ENCODE data around the gene ZNF789. TPM values are rescaled to one million over a fixed set of nuclear protein-coding genes. Genes with fewer than 3 reads are reported as not detected.

ZNF789 gene
- total and polyA plus RNA-seq, 2 of the 4 experiments (the other 2 are of a cell fraction), result 4.8 to 8.9 TPM

GRCh38 chr7:99457050-99457649 lies 15.5 kb upstream of the ZNF789 start:
- Histone ChIP-seq H3K27ac (ENCODE audit: insufficient read depth, low read length) (no peak overlapping the region), H4K8ac (ENCODE audit: low read depth in 2 of 2, low read length in 2 of 2) (no peak overlapping the region), H4K91ac (ENCODE audit: insufficient read depth, low read depth, low read length) (no peak overlapping the region), H2BK120ac (ENCODE audit: low read depth, low read length) (no peak overlapping the region), H2BK15ac (ENCODE audit: low read depth, low read length) (no peak overlapping the region), H4K20me1 (ENCODE audit: insufficient read depth, low read length) (peaks cover 66% of the 10 kb centered on the region), H3K36me3 (ENCODE audit: control insufficient read depth, insufficient read depth, low read length) (peaks cover 75% of the 10 kb centered on the region), H2BK20ac (ENCODE audit: low read depth, low read length) (no peak overlapping the region), H3K14ac (replicated peaks; ENCODE audit: low read depth, low read length) (no peak overlapping the region), H3K9me3 (ENCODE audit: control insufficient read depth, insufficient read depth, low read length) (no peaks in the 10 kb centered on the region), H3K4ac (ENCODE audit: low read depth, low read length) (no peak overlapping the region), H3K23ac (ENCODE audit: low read depth, low read length) (no peak overlapping the region), H4K5ac (ENCODE audit: low read depth, low read length) (no peak overlapping the region), H3K9me1 (ENCODE audit: insufficient read depth, low read length) (peaks cover 3% of the 10 kb centered on the region; the same call in 1 of the 2 replicates), H2AK9ac (replicated peaks; ENCODE audit: low read depth, low read length, poor library complexity) (no peak overlapping the region), H3K18ac (ENCODE audit: low read depth, low read length) (no peak overlapping the region), H2AFZ (replicated peaks; ENCODE audit: low read length, poor library complexity) (no peak overlapping the region), H3K9ac (ENCODE audit: low read depth, low read length) (no peak overlapping the region), H3K4me1 (ENCODE audit: control insufficient read depth, insufficient read depth, low read length) (no peaks in the 10 kb centered on the region), H3K56ac (ENCODE audit: extremely low read depth, insufficient read depth, low read length) (no peak overlapping the region), H3K27me3 (ENCODE audit: control insufficient read depth, insufficient read depth, low read length) (no peaks in the 10 kb centered on the region), H3K79me1 (ENCODE audit: low read depth in 1 of 2, low read length in 2 of 2) (peaks cover 19 to 78% of the 10 kb centered on the region in 2 experiments), H3K4me3 (ENCODE audit: insufficient read depth, low read depth, low read length) (no peak overlapping the region), H2AK5ac (ENCODE audit: low read depth, low read length) (no peak overlapping the region), H3K4me2 (ENCODE audit: low read depth, low read length) (no peak overlapping the region), H2BK5ac (ENCODE audit: low read depth, low read length, poor library complexity, severe bottlenecking) (no peak overlapping the region)
- intact Hi-C loops (cut with micrococcal nuclease), result no loop called here
- BruUV-seq (replicated peaks), result no TSS peak
- DNase-seq, result no peak
- WGBS, 2 experiments (ENCODE audit: extremely low coverage in 2 of 2, insufficient read length in 1 of 2), result 60% methylated on average over 2 of the region's 6 CpGs; no CpG with 5 or more reads in 1 of the 2 experiments
- dilution Hi-C loops (cut with HindIII; ENCODE audit: low sequenced_read_pairs, unreplicated experiment), result no loop called here
- POLR2A ChIA-PET (ENCODE audit: unreplicated experiment), result no interaction called here
- ATAC-seq (ENCODE audit: low read depth), result no peak
- CTCF ChIA-PET, result interaction anchor here (0.5 kb wide), 1 partner anchor 88 kb away, joined by 6 read pairs; no protein-coding TSS in a partner anchor
- TF ChIP-seq MAFK (IDR thresholded peaks at IDR 0.05; ENCODE audit: low read depth, low read length) (no peak), NFE2L2 (IDR thresholded peaks at IDR 0.05; ENCODE audit: low read depth, low read length) (no peak), FOS (IDR thresholded peaks at IDR 0.05; ENCODE audit: low read depth, low read length) (no peak), ELK1 (IDR thresholded peaks at IDR 0.05; ENCODE audit: borderline replicate concordance, low read depth, low read length) (no peak), CEBPB (IDR thresholded peaks at IDR 0.05; ENCODE audit: low read depth, low read length) (no peak), POLR2A (IDR thresholded peaks at IDR 0.05; ENCODE audit: low read depth, low read length) (no peak), MAZ (IDR thresholded peaks at IDR 0.05; ENCODE audit: borderline replicate concordance, low read depth, low read length) (no peak), RCOR1 (IDR thresholded peaks at IDR 0.05; ENCODE audit: insufficient replicate concordance, low read length) (no peak), RFX5 (IDR thresholded peaks at IDR 0.05; ENCODE audit: low read depth, low read length) (no peak), RAD21 (IDR thresholded peaks at IDR 0.05; ENCODE audit: low read length) (no peak), CHD1 (IDR thresholded peaks at IDR 0.05; ENCODE audit: low read depth, low read length) (no peak), CTCF (conservative IDR thresholded peaks at IDR 0.05; ENCODE audit: low read depth, low read length) (no peak), SMC3 (IDR thresholded peaks at IDR 0.05; ENCODE audit: low read depth, low read length) (no peak), USF2 (IDR thresholded peaks at IDR 0.05; ENCODE audit: low read depth, low read length) (no peak), MXI1 (IDR thresholded peaks at IDR 0.05; ENCODE audit: borderline replicate concordance, low read depth, low read length) (no peak), BHLHE40 (IDR thresholded peaks at IDR 0.05; ENCODE audit: low read depth, low read length) (no peak)
- in situ Hi-C loops (cut with MboI; ENCODE audit: low sequenced_read_pairs), result no loop called here
